Measurements from ENCODE around the gene HS3ST2. TPM values are rescaled to one million over a fixed set of nuclear protein-coding genes. Genes with fewer than 3 reads are reported as not detected.

HS3ST2 gene
- total RNA-seq, 1 donor from 2014 or later, result 0.51 TPM

- Mint-ChIP-seq H3K9me3 (no peaks in the 10 kb centered on the region), H3K4me1 (ENCODE audit: unreplicated experiment) (no peaks in the 10 kb centered on the region), H3K4me3 (no peak overlapping the region), H3K27me3 (peaks cover 33% of the 10 kb centered on the region), H3K36me3 (no peaks in the 10 kb centered on the region), H3K27ac (no peak overlapping the region)
- TF ChIP-seq CTCF (conservative IDR thresholded peaks at IDR 0.05), result no peak
- DNase-seq (ENCODE audit: extremely low spot score, unreplicated experiment), result no peak
Observed at GRCh38 chr16:22843122-22843521, 29.2 kb downstream of the HS3ST2 start.

GRCh38 chr16:22843856-22844255 lies 29.9 kb downstream of the HS3ST2 start:
- Mint-ChIP-seq H3K4me3 (no peak overlapping the region), H3K27ac (no peak overlapping the region), H3K27me3 (peaks cover 33% of the 10 kb centered on the region), H3K9me3 (no peaks in the 10 kb centered on the region), H3K36me3 (no peaks in the 10 kb centered on the region), H3K4me1 (ENCODE audit: unreplicated experiment) (no peaks in the 10 kb centered on the region)
- TF ChIP-seq CTCF (conservative IDR thresholded peaks at IDR 0.05), result no peak
- no peak for DNase-seq (ENCODE audit: extremely low spot score, unreplicated experiment)

GRCh38 chr16:22844416-22844815 lies 30.5 kb downstream of the HS3ST2 start:
- Mint-ChIP-seq H3K4me1 (ENCODE audit: unreplicated experiment) (no peaks in the 10 kb centered on the region), H3K27me3 (peaks cover 36% of the 10 kb centered on the region), H3K27ac (no peak overlapping the region), H3K9me3 (no peaks in the 10 kb centered on the region), H3K4me3 (no peak overlapping the region), H3K36me3 (no peaks in the 10 kb centered on the region)
- no peak for TF ChIP-seq CTCF (conservative IDR thresholded peaks at IDR 0.05)
- DNase-seq (ENCODE audit: extremely low spot score, unreplicated experiment), result no peak

- Mint-ChIP-seq H3K9me3 (no peaks in the 10 kb centered on the region), H3K27ac (no peak overlapping the region), H3K27me3 (peaks cover 37% of the 10 kb centered on the region), H3K36me3 (no peaks in the 10 kb centered on the region), H3K4me3 (no peak overlapping the region), H3K4me1 (ENCODE audit: unreplicated experiment) (no peaks in the 10 kb centered on the region)
- TF ChIP-seq CTCF (conservative IDR thresholded peaks at IDR 0.05), result no peak
- DNase-seq (ENCODE audit: extremely low spot score, unreplicated experiment), result no peak
Observed at GRCh38 chr16:22847100-22847499, 33.1 kb downstream of the HS3ST2 start.

- Mint-ChIP-seq H3K36me3 (no peaks in the 10 kb centered on the region), H3K27me3 (peaks cover 37% of the 10 kb centered on the region), H3K27ac (no peak overlapping the region), H3K9me3 (no peaks in the 10 kb centered on the region), H3K4me3 (no peak overlapping the region), H3K4me1 (ENCODE audit: unreplicated experiment) (no peaks in the 10 kb centered on the region)
- DNase-seq (ENCODE audit: extremely low spot score, unreplicated experiment), result no peak
- TF ChIP-seq CTCF (conservative IDR thresholded peaks at IDR 0.05), result no peak
Observed at GRCh38 chr16:22847690-22848089, 33.7 kb downstream of the HS3ST2 start.

GRCh38 chr16:22848451-22848850 lies 34.5 kb downstream of the HS3ST2 start:
- Mint-ChIP-seq H3K36me3 (no peaks in the 10 kb centered on the region), H3K27me3 (peaks cover 42% of the 10 kb centered on the region), H3K4me1 (ENCODE audit: unreplicated experiment) (no peaks in the 10 kb centered on the region), H3K27ac (no peak overlapping the region), H3K4me3 (no peak overlapping the region), H3K9me3 (no peaks in the 10 kb centered on the region)
- no peak for TF ChIP-seq CTCF (conservative IDR thresholded peaks at IDR 0.05)
- DNase-seq (ENCODE audit: extremely low spot score, unreplicated experiment), result no peak
